Spleen (tissue), 11 donors: ENCODE measurements around the gene SNX32. TPM values are rescaled to one million over a fixed set of nuclear protein-coding genes. Genes with fewer than 3 reads are reported as not detected.
"Not testable (repeated sequence)": the region's sequence is repeated elsewhere in the genome, so short reads cannot be mapped to it uniquely, and the experiment has no call there.

Experiments
- DNase-seq: peaks from one replicate; pipeline ENCODE4 v3.0.0-alpha.2; 2020
- H3K27ac ChIP-seq, 8 donors: fragments of 200-600 bp; sonication (generic) in 7 of 8; 1 replicate in 4 of 8; 2 replicates in 4 of 8; pipeline versions ENCODE4 v1.5.0 to v1.8.0; 2016 to 2021; ENCODE audit warnings: inconsistent platforms in 4 of 8, mild to moderate bottlenecking in 4 of 8, moderate library complexity in 1 of 8
- H3K27me3 ChIP-seq, 7 donors: fragments of 200-600 bp; sonication (generic) in 6 of 7; replicated peaks in 1 of 7; 1 replicate in 4 of 7; 2 replicates in 3 of 7; pipeline versions ENCODE4 v1.5.0 to v1.8.0; 2016 to 2021; ENCODE audit warnings: inconsistent platforms in 3 of 7, mild to moderate bottlenecking in 1 of 7
- H3K36me3 ChIP-seq, 6 donors: fragments of 200-600 bp; sonication (generic) in 5 of 6; 1 replicate in 4 of 6; 2 replicates in 2 of 6; pipeline versions ENCODE4 v1.5.0 to v1.8.0; 2016 to 2021; ENCODE audit warnings: inconsistent platforms in 2 of 6
- H3K4me1 ChIP-seq, 6 donors: fragments of 200-600 bp; sonication (generic) in 5 of 6; 1 replicate in 3 of 6; 2 replicates in 3 of 6; pipeline versions ENCODE4 v1.5.0 to v1.8.0; 2016 to 2021; ENCODE audit warnings: inconsistent platforms in 3 of 6
- H3K4me3 ChIP-seq, 8 donors: fragments of 200-600 bp; sonication (generic) in 7 of 8; 1 replicate in 4 of 8; 2 replicates in 4 of 8; pipeline versions ENCODE4 v1.5.0 to v1.8.0; 2016 to 2021; ENCODE audit warnings: inconsistent platforms in 4 of 8, mild to moderate bottlenecking in 4 of 8, moderate library complexity in 2 of 8
- H3K9me3 ChIP-seq, 8 donors: fragments of 200-600 bp; sonication (generic) in 7 of 8; 1 replicate in 4 of 8; 2 replicates in 4 of 8; pipeline versions ENCODE4 v1.5.0 to v1.8.0; 2016 to 2021; ENCODE audit warnings: inconsistent platforms in 4 of 8
- CTCF ChIP-seq, 11 experiments: fragments of 200-600 bp in 7 of 11; fragments of 450-650 bp in 4 of 11; sonication (generic) in 4 of 11; IDR thresholded peaks in 8 of 11; conservative IDR thresholded peaks in 3 of 11; 1 replicate in 7 of 11; 2 replicates in 4 of 11; pipeline versions ENCODE4 v1.4.0 to v1.8.0; 2016 to 2021; ENCODE audit warnings: antibody characterized with exemption in 11 of 11, inconsistent platforms in 4 of 11, mild to moderate bottlenecking in 1 of 11
- POLR2A ChIP-seq, 3 donors: fragments of 450-650 bp; IDR thresholded peaks; one replicate each; pipeline ENCODE4 v1.5.1; 2017; ENCODE audit warnings: antibody characterized with exemption in 3 of 3, mild to moderate bottlenecking in 1 of 3
- POLR2AphosphoS5 ChIP-seq, 3 donors: sonication (generic); formaldehyde crosslinking; IDR thresholded peaks; one replicate each; pipeline ENCODE4 v1.5.1; 2017; ENCODE audit warnings: antibody characterized with exemption in 3 of 3
- WGBS, 5 donors: extraction: QIAGEN DNeasy Blood & Tissue Kit in 3 of 5; methylation state at CpG; one replicate each; pipeline versions ENCODE4 v1.1.5 to v1.1.7; 2013 to 2018; 5-methylcytosine and 5-hydroxymethylcytosine counted together
- intact Hi-C: fragments of 100-400 bp; cut with DNase I; formaldehyde crosslinking; loops from one replicate; pipeline ENCODE4 v1.15.0; 2023; ENCODE audit warnings: low total_unique reads
- polyA plus RNA-seq, 3 donors: library from polyadenylated mRNA; stranded (reverse); fragments of 200-250 nt; gene quantifications; one replicate each; pipeline ENCODE4 v1.2.1, GENCODE V29; 2013
- total RNA-seq, 7 donors: library from RNA; depleted of rRNA in 3 of 7; stranded (reverse); fragments of >200 nt in 3 of 7; fragmentation: NEBNext Ultra II Directional in 4 of 7; extraction: Animal tissue kit (Norgen Biotek cat#: 25700) in 4 of 7; gene quantifications; one replicate each; pipeline versions ENCODE4 v1.1.0 to v1.2.1, GENCODE V29; 2016 to 2021
- donor health status: healthy with polysubstance abuse.
- donor health status: DM: no; HTN: no; CAD: no; lungs with moderate emphysema.
- donor health status: DM: no; HTN: no; CAD: no.
- donor health status: Bipolar disorder and iron deficiency.
- donor health status: healthy.
- donor health status: DM: no; HTN: no; CAD: no.
- donor health status: DM: yes; HTN: yes; CAD: no.

The SNX32 gene
- total and polyA plus RNA-seq, 10 donors = 0.22 to 1.5 (median 0.83) TPM; not detected in 2

GRCh38 chr11:65847746-65848145 is 14.0 kb downstream of the SNX32 start:
- H3K4me3 ChIP-seq = no peak overlapping the region
- no peak overlapping the region for H3K27ac ChIP-seq
- intact Hi-C loops = no loop called here
- TF ChIP-seq CTCF (IDR thresholded peaks at IDR 0.05 in 8 of 11, conservative IDR thresholded peaks at IDR 0.05 in 3 of 11) (no peak), POLR2A (IDR thresholded peaks at IDR 0.05) (no peak), POLR2AphosphoS5 (IDR thresholded peaks at IDR 0.05) (no peak)
- H3K4me1 ChIP-seq = peaks cover 0 to 11% (median 1%) of the 10 kb centered on the region in 6 donors
- H3K9me3 ChIP-seq = peaks cover 0 to 10% (median 7%) of the 10 kb centered on the region in 8 donors
- DNase-seq = no peak
- 74 to 87% (median 82%) methylated on average over 3 of the region's 3 CpGs for WGBS, 5 donors
- no peaks in the 10 kb centered on the region for H3K27me3 ChIP-seq
- peaks cover 3 to 25% (median 21%) of the 10 kb centered on the region in 6 donors for H3K36me3 ChIP-seq

- DNase-seq, H3K27me3 ChIP-seq, H3K27ac ChIP-seq, intact Hi-C loops, H3K4me3 ChIP-seq: not testable (repeated sequence)
- H3K9me3 ChIP-seq = peaks cover 0 to 10% (median 7%) of the 10 kb centered on the region in 8 donors
- 51 to 78% (median 72%) methylated on average over 7 of the region's 7 CpGs for WGBS, 5 donors
- peaks cover 0 to 20% (median 6%) of the 10 kb centered on the region in 6 donors for H3K4me1 ChIP-seq
- peaks cover 3 to 35% (median 31%) of the 10 kb centered on the region in 6 donors for H3K36me3 ChIP-seq
Observed at GRCh38 chr11:65848693-65849092, 14.9 kb downstream of the SNX32 start.

- H3K36me3 ChIP-seq = peaks cover 7 to 41% (median 38%) of the 10 kb centered on the region in 6 donors
- 75 to 89% (median 84%) methylated on average over 8 of the region's 8 CpGs for WGBS, 5 donors
- H3K27me3 ChIP-seq = no peaks in the 10 kb centered on the region
- H3K9me3 ChIP-seq = peaks cover 0 to 10% (median 7%) of the 10 kb centered on the region in 8 donors
- intact Hi-C loops = no loop called here
- H3K4me3 ChIP-seq = no peak overlapping the region
- DNase-seq = no peak
- H3K4me1 ChIP-seq = peaks cover 3 to 27% (median 12%) of the 10 kb centered on the region in 6 donors
- H3K27ac ChIP-seq = no peak overlapping the region
- TF ChIP-seq POLR2AphosphoS5 (IDR thresholded peaks at IDR 0.05) = peak in 1 of 3 donors; percentile 1
- no peak for TF ChIP-seq CTCF (IDR thresholded peaks at IDR 0.05 in 8 of 11, conservative IDR thresholded peaks at IDR 0.05 in 3 of 11)
- no peak for TF ChIP-seq POLR2A (IDR thresholded peaks at IDR 0.05)
Observed at GRCh38 chr11:65849366-65849765, 15.6 kb downstream of the SNX32 start.

- 65 to 81% (median 76%) methylated on average over 15 to 16 of the region's 16 CpGs for WGBS, 5 donors
- Histone ChIP-seq H3K27me3 (no peaks in the 10 kb centered on the region), H3K4me1 (peaks cover 6 to 31% (median 16%) of the 10 kb centered on the region in 6 donors), H3K36me3 (peaks cover 7 to 46% (median 42%) of the 10 kb centered on the region in 6 donors), H3K27ac (no peak overlapping the region), H3K4me3 (no peak overlapping the region), H3K9me3 (peaks cover 0 to 10% (median 7%) of the 10 kb centered on the region in 8 donors)
- intact Hi-C loops = no loop called here
- DNase-seq = no peak
- TF ChIP-seq POLR2AphosphoS5 (IDR thresholded peaks at IDR 0.05) = peak in 1 of 3 donors; percentile 39
- TF ChIP-seq CTCF (IDR thresholded peaks at IDR 0.05 in 8 of 11, conservative IDR thresholded peaks at IDR 0.05 in 3 of 11) = no peak
Observed at GRCh38 chr11:65849771-65850216, 16.0 kb downstream of the SNX32 start.
